Measurements from ENCODE around the gene PLOD2.

The PLOD2 gene

GRCh38 chr3:146159616-146160320 lies 1.2 kb downstream of the PLOD2 start:
- Histone ChIP-seq H2AFZ (ENCODE audit: low read length) (peak overlapping the region; percentile 86), H3K9ac (ENCODE audit: low read length) (peak overlapping the region; percentile 67), H3K79me2 (ENCODE audit: low read length) (peaks cover 29% of the 10 kb centered on the region)

DNA sequence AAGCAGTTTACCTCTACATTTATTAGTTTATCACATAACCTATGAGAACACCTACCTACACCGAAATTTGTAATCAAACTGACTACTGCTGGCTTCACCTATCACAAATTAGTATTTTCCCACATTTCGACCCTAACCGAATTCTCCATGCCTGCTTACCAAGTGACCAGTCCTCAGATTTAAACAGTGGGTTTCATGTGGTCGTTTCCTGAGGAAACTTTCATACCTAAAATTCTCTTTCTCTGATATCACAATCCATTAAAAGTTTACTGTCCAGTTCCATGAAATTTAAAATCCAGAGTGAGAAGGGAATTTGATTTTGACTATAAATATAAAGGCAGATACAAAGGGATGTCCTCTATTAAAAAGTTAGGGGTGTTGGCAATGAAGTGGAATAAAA lies 1.9 kb downstream of the PLOD2 start:
- Histone ChIP-seq H3K4me3 (ENCODE audit: low read length) (no peak overlapping the region), H3K4me2 (ENCODE audit: low read depth, low read length) (peak overlapping the region; percentile 67), H3K9me3 (replicated peaks; ENCODE audit: insufficient read depth, low read length) (no peaks in the 10 kb centered on the region), H3K9me2 (replicated peaks; ENCODE audit: insufficient read depth, low read length) (no peaks in the 10 kb centered on the region), H2AFZ (ENCODE audit: low read length) (no peak overlapping the region), H3F3A (ENCODE audit: insufficient read depth, low read length) (peaks cover 14% of the 10 kb centered on the region; the same call in 1 of the 2 replicates), H3K36me3 (replicated peaks; ENCODE audit: insufficient read depth, low read length) (no peaks in the 10 kb centered on the region), H3K4me1 (ENCODE audit: low read length) (peaks cover 12% of the 10 kb centered on the region), H3K27ac (ENCODE audit: low read length) (no peak overlapping the region), H4K20me1 (ENCODE audit: insufficient read depth, low read length) (no peaks in the 10 kb centered on the region), H3K9ac (ENCODE audit: low read length) (peak overlapping the region; percentile 67; the same call in 1 of the 2 replicates), H3K27me3 (replicated peaks; ENCODE audit: insufficient read depth, low read length) (no peaks in the 10 kb centered on the region), H3K79me2 (ENCODE audit: low read length) (peaks cover 29% of the 10 kb centered on the region)
- DNase-seq, result no peak
- TF ChIP-seq EZH2 (optimal IDR thresholded peaks at IDR 0.05; ENCODE audit: low read depth, low read length) (no peak), CTCF (IDR thresholded peaks at IDR 0.05; ENCODE audit: low read length) (no peak), EZH2phosphoT487 (IDR thresholded peaks at IDR 0.05; ENCODE audit: low read length) (no peak)

More at GRCh38 chr3:146159616-146160320, 1.2 kb downstream of the PLOD2 start:
- Histone ChIP-seq H3K27ac (ENCODE audit: low read length) (peak overlapping the region; percentile 47; the same call in 1 of the 2 replicates), H3K4me2 (ENCODE audit: low read depth, low read length) (peak overlapping the region; percentile 67), H3K36me3 (replicated peaks; ENCODE audit: insufficient read depth, low read length) (no peaks in the 10 kb centered on the region), H3K9me2 (replicated peaks; ENCODE audit: insufficient read depth, low read length) (no peaks in the 10 kb centered on the region), H3F3A (ENCODE audit: insufficient read depth, low read length) (peaks cover 14% of the 10 kb centered on the region; the same call in 1 of the 2 replicates), H4K20me1 (ENCODE audit: insufficient read depth, low read length) (no peaks in the 10 kb centered on the region), H3K4me3 (ENCODE audit: low read length) (peak overlapping the region; percentile 84), H3K9me3 (replicated peaks; ENCODE audit: insufficient read depth, low read length) (no peaks in the 10 kb centered on the region), H3K4me1 (ENCODE audit: low read length) (peaks cover 12% of the 10 kb centered on the region), H3K27me3 (replicated peaks; ENCODE audit: insufficient read depth, low read length) (no peaks in the 10 kb centered on the region)
- DNase-seq, result no peak
- no peak for TF ChIP-seq CTCF (IDR thresholded peaks at IDR 0.05; ENCODE audit: low read length)
- no peak for TF ChIP-seq EZH2phosphoT487 (IDR thresholded peaks at IDR 0.05; ENCODE audit: low read length)
- TF ChIP-seq EZH2 (optimal IDR thresholded peaks at IDR 0.05; ENCODE audit: low read depth, low read length), result no peak

DNA sequence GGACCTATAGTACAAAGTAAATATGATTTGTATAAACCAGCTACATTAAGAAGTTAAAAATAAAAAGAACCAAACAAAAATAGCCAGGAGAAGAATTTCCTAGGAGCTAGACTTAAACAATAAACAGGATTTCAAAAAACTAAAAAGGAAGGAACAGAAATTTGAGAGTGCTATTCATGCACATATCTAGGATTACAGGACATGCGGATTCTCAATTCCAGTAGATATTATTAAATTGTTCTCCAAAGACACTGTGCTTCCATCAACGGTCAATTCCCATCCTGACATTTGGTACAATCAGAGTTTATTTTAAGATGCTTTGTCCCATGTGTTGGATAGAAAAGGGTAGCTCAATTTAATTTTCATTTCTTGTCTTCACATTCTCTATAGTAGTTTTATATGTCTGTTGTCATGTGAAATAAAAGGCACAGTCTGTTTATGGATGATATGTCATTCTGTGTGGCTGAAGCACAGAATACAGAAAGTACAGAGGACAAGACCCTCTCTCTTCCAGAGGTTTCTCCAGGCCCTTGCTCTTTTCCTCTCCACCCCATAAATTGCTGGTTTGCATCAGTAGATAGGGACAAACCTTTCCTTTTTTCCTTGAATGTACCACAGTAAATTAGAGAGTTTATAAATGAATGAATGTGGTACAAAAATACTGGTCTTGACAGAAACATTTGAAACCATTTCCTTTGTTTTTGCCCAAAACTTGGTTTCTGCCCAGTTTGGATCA lies 3.5 kb downstream of the PLOD2 start:
- no peaks in the 10 kb centered on the region for H4K20me1 ChIP-seq (ENCODE audit: insufficient read depth, low read length)
- no peak for TF ChIP-seq EZH2phosphoT487 (IDR thresholded peaks at IDR 0.05; ENCODE audit: low read length)
- TF ChIP-seq CTCF (IDR thresholded peaks at IDR 0.05; ENCODE audit: low read length), result no peak
- H3K27ac ChIP-seq (ENCODE audit: low read length), result peak overlapping the region; percentile 42; the same call in 1 of the 2 replicates
- H3K9ac ChIP-seq (ENCODE audit: low read length), result no peak overlapping the region
- H3K4me1 ChIP-seq (ENCODE audit: low read length), result peaks cover 12% of the 10 kb centered on the region
- H3K36me3 ChIP-seq (replicated peaks; ENCODE audit: insufficient read depth, low read length), result no peaks in the 10 kb centered on the region
- H3K9me2 ChIP-seq (replicated peaks; ENCODE audit: insufficient read depth, low read length), result no peaks in the 10 kb centered on the region
- DNase-seq, result no peak
- peak overlapping the region; percentile 23; the same call in 1 of the 2 replicates for H3K4me3 ChIP-seq (ENCODE audit: low read length)
- no peaks in the 10 kb centered on the region for H3K9me3 ChIP-seq (replicated peaks; ENCODE audit: insufficient read depth, low read length)
- H3F3A ChIP-seq (ENCODE audit: insufficient read depth, low read length), result peaks cover 14% of the 10 kb centered on the region; the same call in 1 of the 2 replicates
- peaks cover 32% of the 10 kb centered on the region for H3K79me2 ChIP-seq (ENCODE audit: low read length)
- H2AFZ ChIP-seq (ENCODE audit: low read length), result no peak overlapping the region
- no peaks in the 10 kb centered on the region for H3K27me3 ChIP-seq (replicated peaks; ENCODE audit: insufficient read depth, low read length)
- peak overlapping the region; percentile 79 for H3K4me2 ChIP-seq (ENCODE audit: low read depth, low read length)
